ENCODE data around the gene FANCI. TPM values are rescaled to one million over a fixed set of nuclear protein-coding genes. Genes with fewer than 3 reads are reported as not detected.
"Not testable (repeated sequence)": the region's sequence is repeated elsewhere in the genome, so short reads cannot be mapped to it uniquely, and the experiment has no call there.

FANCI gene
- total RNA-seq, 2 experiments from 2014 or later: 180 TPM

DNA sequence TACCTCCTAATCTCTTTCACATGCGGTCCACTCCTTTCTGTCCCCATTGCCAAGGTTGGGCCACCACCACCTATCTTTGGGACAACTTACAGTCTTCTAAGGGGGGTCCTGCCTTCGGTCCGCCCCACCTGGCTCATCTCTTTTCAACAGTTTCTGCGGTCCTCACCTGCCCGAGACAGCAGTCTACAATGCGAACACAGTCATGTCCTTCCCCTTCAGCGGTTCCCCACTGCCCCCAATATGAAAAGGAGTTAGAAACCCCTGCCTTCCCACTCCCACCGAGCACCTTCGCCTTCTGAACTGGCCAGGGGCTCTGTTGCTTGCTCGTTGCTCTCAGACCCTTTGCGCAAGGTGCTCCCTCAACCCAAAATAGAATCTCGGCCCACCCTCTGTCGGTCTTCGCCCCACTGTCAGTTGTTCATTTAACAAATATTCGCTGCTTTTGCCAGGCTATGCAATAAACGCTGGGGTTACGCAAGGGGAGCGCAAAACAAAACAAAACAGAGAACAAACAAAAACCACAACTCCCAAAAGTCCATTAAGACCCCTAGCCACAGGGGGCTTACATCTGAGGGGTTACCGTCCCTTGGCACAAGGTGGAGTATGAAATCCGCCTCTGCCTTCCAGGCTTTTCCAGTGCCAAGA is 611 bp upstream of the FANCI start:
- TF ChIP-seq, protein P1, sequence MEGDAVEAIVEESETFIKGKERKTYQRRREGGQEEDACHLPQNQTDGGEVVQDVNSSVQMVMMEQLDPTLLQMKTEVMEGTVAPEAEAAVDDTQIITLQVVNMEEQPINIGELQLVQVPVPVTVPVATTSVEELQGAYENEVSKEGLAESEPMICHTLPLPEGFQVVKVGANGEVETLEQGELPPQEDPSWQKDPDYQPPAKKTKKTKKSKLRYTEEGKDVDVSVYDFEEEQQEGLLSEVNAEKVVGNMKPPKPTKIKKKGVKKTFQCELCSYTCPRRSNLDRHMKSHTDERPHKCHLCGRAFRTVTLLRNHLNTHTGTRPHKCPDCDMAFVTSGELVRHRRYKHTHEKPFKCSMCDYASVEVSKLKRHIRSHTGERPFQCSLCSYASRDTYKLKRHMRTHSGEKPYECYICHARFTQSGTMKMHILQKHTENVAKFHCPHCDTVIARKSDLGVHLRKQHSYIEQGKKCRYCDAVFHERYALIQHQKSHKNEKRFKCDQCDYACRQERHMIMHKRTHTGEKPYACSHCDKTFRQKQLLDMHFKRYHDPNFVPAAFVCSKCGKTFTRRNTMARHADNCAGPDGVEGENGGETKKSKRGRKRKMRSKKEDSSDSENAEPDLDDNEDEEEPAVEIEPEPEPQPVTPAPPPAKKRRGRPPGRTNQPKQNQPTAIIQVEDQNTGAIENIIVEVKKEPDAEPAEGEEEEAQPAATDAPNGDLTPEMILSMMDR (IDR thresholded peaks at IDR 0.05): no peak
- H3K9me3 Mint-ChIP-seq: no peaks in the 10 kb centered on the region
- POLR2A ChIA-PET: interaction anchor here (1.1 to 2.1 kb wide), 4 partner anchors 36 to 115 kb away, joined by 3 to 9 read pairs (median 4); no protein-coding TSS in a partner anchor
- CTCF ChIA-PET: interaction anchor here (1.2 to 4.7 kb wide), 9 partner anchors 10 to 115 kb away, joined by 3 to 82 read pairs (median 7); partner anchors contain the start of gene POLG
- peaks cover 32% of the 10 kb centered on the region for H3K36me3 Mint-ChIP-seq (ENCODE audit: low read depth)
- no peaks in the 10 kb centered on the region for H3K27me3 Mint-ChIP-seq
- intact Hi-C loops (cut with micrococcal nuclease): no loop called here
- H3K27ac Mint-ChIP-seq: peak overlapping the region; percentile 93
- H3K4me1 Mint-ChIP-seq (ENCODE audit: low read depth): peaks cover 29% of the 10 kb centered on the region
- DNase-seq (no peak), ATAC-seq (no peak)
- H3K4me3 Mint-ChIP-seq: peak overlapping the region; percentile 96

DNA sequence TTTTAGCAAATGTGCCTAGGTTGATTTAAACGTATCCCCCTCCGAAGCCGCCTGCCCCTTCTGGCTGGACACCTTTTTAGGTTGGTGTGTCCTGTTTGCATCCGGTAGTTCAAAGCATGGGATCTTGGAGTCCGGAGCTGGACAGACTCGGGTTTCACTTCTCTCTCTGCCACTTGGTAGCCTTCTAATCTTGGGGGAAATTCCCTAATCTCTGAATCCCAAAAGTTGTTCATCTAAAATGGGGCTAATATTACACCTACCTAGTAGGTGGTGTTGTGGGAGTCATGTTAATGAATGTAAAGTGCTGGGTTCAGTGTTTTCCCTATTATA is 760 bp downstream of the FANCI start:
- TF ChIP-seq, protein P1 (IDR thresholded peaks at IDR 0.05): no peak
- H3K36me3 Mint-ChIP-seq (ENCODE audit: low read depth): peaks cover 44% of the 10 kb centered on the region
- ChIA-PET POLR2A (interaction anchor here (0.6 to 2.1 kb wide), 8 partner anchors 9 to 89 kb away, joined by 3 to 9 read pairs (median 4); no protein-coding TSS in a partner anchor), CTCF (interaction anchor here (0.7 to 4.7 kb wide), 15 partner anchors 8 to 114 kb away, joined by 3 to 82 read pairs (median 4); partner anchors contain the start of gene POLG)
- DNase-seq (no peak), ATAC-seq (peak; percentile 4)
- no peaks in the 10 kb centered on the region for H3K9me3 Mint-ChIP-seq
- H3K27ac Mint-ChIP-seq: peak overlapping the region; percentile 93
- H3K4me1 Mint-ChIP-seq (ENCODE audit: low read depth): peaks cover 33% of the 10 kb centered on the region
- H3K4me3 Mint-ChIP-seq: peak overlapping the region; percentile 96
- no peaks in the 10 kb centered on the region for H3K27me3 Mint-ChIP-seq
- intact Hi-C loops (cut with micrococcal nuclease): loop anchor here (2.0 kb wide), 1 partner anchor 38 kb away; no protein-coding TSS in a partner anchor

DNA sequence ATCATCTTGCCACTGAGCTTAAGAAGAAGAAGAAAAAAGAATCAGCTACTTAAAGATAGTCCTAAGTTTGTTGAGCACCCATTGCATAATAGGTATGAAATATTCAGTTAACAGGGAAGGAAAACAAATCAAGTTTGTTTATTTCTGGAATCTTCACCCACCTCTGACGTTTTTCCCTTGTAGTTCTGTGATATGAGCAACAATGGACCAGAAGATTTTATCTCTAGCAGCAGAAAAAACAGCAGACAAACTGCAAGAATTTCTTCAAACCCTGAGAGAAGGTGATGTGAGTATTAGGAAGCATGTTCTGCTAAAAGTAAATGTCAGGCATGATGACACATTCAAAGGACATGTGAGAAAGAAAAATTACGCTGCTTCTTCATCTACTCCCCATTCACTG is 3.7 kb downstream of the FANCI start:
- Mint-ChIP-seq H3K4me1 (ENCODE audit: low read depth) (peaks cover 34% of the 10 kb centered on the region), H3K4me3 (no peak overlapping the region), H3K27me3 (no peaks in the 10 kb centered on the region), H3K27ac (no peak overlapping the region), H3K36me3 (ENCODE audit: low read depth) (peaks cover 61% of the 10 kb centered on the region), H3K9me3 (no peaks in the 10 kb centered on the region)
- ChIA-PET CTCF (interaction anchor here (4.7 kb wide), 1 partner anchor 41 kb away, joined by 82 read pairs; no protein-coding TSS in a partner anchor), POLR2A (interaction anchor here (1.0 kb wide), 1 partner anchor 86 kb away, joined by 3 read pairs; no protein-coding TSS in a partner anchor)
- intact Hi-C loops (cut with micrococcal nuclease): no loop called here
- no peak for ATAC-seq
- DNase-seq: no peak
- TF ChIP-seq, protein P1 (IDR thresholded peaks at IDR 0.05): no peak

DNA sequence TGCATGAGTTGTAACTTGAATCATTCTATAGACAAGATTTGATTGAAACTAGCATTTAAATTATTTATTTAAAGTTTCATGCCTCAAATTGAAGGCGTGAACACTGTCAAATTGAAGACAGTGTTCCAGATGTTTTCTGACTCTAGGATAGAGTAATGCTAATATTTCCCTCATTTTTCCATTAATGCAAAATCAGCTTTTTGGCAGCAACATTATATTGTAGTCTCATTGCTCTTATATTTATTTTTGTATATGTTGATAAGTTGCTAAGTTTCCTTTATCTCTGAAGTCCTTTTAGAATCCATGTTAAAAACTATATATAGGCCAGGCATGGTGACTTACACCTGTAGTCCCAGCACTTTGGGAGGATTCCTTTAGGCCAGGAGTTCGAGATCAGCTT is 4.8 kb downstream of the FANCI start:
- POLR2A ChIA-PET: interaction anchor here (1.0 kb wide), 1 partner anchor 54 kb away, joined by 3 read pairs; no protein-coding TSS in a partner anchor
- DNase-seq (no peak), ATAC-seq (no peak)
- TF ChIP-seq, protein P1 (IDR thresholded peaks at IDR 0.05): no peak
- Mint-ChIP-seq H3K4me1 (ENCODE audit: low read depth) (peaks cover 28% of the 10 kb centered on the region), H3K36me3 (ENCODE audit: low read depth) (peaks cover 68% of the 10 kb centered on the region), H3K4me3 (no peak overlapping the region), H3K27ac (no peak overlapping the region), H3K27me3 (no peaks in the 10 kb centered on the region), H3K9me3 (no peaks in the 10 kb centered on the region)
- CTCF ChIA-PET: interaction anchor here (1.7 to 1.8 kb wide), 2 partner anchors 41 to 77 kb away, joined by 3 to 5 read pairs; no protein-coding TSS in a partner anchor
- intact Hi-C loops (cut with micrococcal nuclease): no loop called here

DNA sequence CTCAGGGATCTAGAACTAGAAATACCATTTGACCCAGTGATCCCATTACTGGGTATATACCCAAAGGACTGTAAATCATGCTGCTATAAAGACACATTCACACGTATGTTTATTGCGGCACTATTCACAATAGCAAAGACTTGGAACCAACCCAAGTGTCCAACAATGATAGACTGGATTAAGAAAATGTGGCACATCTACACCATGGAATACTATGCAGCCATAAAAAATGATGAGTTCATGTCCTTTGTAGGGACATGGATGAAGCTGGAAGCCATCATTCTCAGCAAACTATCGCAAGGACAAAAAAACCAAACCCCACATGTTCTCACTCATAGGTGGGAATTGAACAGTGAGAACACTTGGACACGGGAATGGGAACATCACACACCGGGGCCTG is 6.4 kb downstream of the FANCI start:
- H3K4me1 Mint-ChIP-seq (ENCODE audit: low read depth): peaks cover 25% of the 10 kb centered on the region
- DNase-seq; H3K4me3 Mint-ChIP-seq; H3K27me3 Mint-ChIP-seq; intact Hi-C loops (cut with micrococcal nuclease); ATAC-seq; POLR2A ChIA-PET; H3K27ac Mint-ChIP-seq; H3K9me3 Mint-ChIP-seq: not testable (repeated sequence)
- peaks cover 69% of the 10 kb centered on the region for H3K36me3 Mint-ChIP-seq (ENCODE audit: low read depth)
- CTCF ChIA-PET: interaction anchor here (1.7 kb wide), 1 partner anchor 43 kb away, joined by 3 read pairs; no protein-coding TSS in a partner anchor

DNA sequence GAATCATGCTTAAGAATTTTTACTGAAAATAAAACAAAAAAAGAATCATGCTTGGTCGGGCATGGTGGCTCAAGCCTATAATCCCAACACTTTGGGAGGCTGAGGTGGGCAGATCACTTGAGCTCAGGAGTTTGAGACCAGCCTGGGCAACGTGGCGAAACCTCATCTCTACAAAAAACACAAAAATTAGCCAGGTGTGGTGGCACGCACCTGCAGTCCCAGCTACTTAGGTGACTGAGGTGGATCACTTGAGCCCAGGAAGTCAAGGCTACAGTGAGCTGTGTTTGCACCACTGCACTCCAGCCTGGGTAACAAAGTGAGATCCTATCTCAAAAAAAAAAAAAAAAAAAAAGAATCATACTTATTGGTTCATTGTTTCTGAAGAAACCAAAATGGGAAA is 33.5 kb downstream of the FANCI start:
- ATAC-seq; H3K4me1 Mint-ChIP-seq (ENCODE audit: low read depth); H3K27ac Mint-ChIP-seq; H3K27me3 Mint-ChIP-seq; H3K9me3 Mint-ChIP-seq; intact Hi-C loops (cut with micrococcal nuclease); DNase-seq; H3K4me3 Mint-ChIP-seq: not testable (repeated sequence)
- POLR2A ChIA-PET: interaction anchor here (1.4 to 1.6 kb wide), 2 partner anchors 11 to 56 kb away, joined by 3 read pairs; no protein-coding TSS in a partner anchor
- CTCF ChIA-PET: interaction anchor here (1.2 to 12.0 kb wide), 3 partner anchors 71 to 103 kb away, joined by 3 to 53 read pairs (median 4); no protein-coding TSS in a partner anchor
- H3K36me3 Mint-ChIP-seq (ENCODE audit: low read depth): peaks cover 48% of the 10 kb centered on the region

All from activated CD8-positive, alpha-beta T cell treated with anti-CD3 and anti-CD28 coated beads for 36 hours (primary cell).